HG02623 (cell line): ENCODE results near the gene GPR68.
"Not testable (repeated sequence)": the region's sequence is repeated elsewhere in the genome, so short reads cannot be mapped to it uniquely, and the experiment has no call there.

Experiments used
- ATAC-seq: cut with Tn5 transposase; IDR thresholded peaks from one replicate; pipeline ENCODE4 v1.9.1; 2021; ENCODE audit warnings: moderate library complexity; ENCODE audit not compliant: unreplicated experiment

GPR68 gene

DNA sequence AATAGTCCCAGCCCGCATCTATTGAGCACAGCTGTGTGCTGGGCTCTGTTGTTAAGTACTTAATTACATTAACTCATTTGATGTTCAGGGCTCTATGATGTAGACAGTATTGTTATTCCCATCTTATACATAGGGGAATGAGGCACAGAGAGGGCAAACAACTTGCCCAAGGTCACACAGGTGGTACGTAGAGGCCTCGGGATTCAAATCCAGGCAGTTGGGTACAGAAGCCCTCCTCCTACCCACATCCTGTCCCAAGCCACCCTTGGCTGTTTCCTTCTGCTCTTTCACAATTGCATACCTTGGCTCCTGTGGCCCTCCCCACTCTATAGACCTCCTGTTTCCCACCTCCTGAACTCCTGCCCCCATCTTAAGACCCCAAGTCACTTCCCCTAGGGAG lies 10.0 kb upstream of the GPR68 start:
- no peak for ATAC-seq

GRCh38 chr14:91253795-91254323 lies 9.4 kb upstream of the GPR68 start:
- no peak for ATAC-seq

DNA sequence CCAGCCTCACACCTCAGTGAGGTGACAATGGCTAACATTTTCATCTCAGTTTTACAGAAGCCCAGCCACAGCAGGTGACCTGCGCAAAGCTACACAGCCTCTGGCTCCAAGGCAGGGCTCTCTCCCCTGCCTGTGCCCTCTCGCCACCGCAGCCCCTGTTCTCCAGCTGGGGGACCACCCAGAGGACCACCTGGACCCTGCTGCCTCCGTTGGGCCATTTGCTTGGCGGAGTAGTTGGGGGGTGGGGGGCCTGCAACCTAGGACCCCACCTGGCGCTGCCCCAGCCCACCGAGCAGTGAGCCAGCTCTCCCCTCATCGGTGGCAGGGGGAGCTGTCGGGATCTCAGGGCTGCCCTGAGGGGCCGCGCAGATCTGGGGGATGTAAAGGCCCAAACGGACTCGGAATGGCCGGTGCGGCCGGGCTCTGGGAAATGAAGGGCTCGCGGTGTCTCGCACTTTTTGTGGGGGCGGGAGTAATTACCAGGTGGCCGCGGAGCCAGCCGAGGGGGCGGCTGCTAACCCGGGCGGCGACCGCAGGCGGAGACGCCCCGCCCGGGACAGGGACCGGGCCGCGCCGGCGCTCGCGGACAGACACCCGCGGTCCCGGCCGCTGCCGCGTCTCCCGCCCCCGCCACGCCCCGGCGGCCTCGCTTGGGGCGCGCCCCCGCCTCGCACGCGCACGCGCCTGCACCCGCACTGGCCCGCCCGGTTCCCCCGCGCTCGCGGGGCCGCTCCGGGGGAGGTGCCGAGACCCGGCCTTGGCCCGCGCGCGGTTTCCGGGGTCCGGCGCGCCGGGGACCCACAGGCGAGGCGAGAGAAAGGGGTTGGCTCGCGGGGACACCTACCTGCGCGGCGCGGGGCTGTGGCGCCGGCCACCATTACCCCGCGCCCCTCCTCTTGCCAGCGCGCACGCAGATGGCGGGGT lies 8.6 kb upstream of the GPR68 start:
- ATAC-seq = no peak

- no peak for ATAC-seq
Measured at GRCh38 chr14:91250912-91251311, 6.4 kb upstream of the GPR68 start.

- ATAC-seq = peak; percentile 73
Measured at GRCh38 chr14:91249841-91250616, 5.5 kb upstream of the GPR68 start.

GRCh38 chr14:91246051-91246852 lies 1.7 kb upstream of the GPR68 start:
- ATAC-seq = no peak

- not testable (repeated sequence) for ATAC-seq
Measured at GRCh38 chr14:91245616-91246015, 1.1 kb upstream of the GPR68 start.

DNA sequence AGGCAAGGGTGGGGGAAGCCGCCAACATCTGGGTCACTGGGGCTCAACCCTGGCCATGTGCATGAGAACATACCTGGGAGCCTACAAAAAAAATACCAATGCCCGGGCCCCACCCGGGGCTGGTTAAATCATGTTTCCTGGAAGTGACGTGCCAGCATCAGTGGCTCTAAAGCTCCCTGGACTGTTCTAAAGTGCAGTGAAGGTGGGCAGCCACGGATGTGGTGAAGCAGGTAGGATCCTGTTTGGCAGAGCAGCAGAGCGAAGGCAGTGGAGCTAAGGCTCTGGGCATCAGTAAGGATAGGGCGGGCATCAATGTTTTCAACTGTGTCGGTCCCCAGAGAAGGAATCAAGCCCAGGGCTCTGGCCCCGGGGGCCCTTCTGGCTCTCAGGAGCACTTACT lies 525 bp upstream of the GPR68 start:
- no peak for ATAC-seq

DNA sequence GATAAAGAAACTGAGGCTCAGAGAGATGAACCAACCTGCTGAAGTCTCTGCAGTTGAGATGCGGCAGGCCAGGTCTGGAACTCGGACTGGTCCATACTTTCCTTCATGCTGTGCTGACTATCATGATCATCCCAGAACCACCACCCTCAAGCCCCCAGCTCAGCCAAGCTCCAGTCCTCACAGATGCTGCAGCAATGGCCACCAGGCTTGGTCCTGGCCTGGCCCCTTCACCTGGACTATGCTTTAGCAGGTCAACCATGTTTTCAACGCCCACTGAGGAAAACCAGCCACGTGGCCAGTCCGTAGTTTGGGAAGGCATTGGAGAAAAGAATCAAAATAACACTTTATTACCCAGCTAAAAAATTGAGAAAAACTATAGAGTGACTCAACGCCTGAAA lies 1.4 kb downstream of the GPR68 start:
- no peak for ATAC-seq

GRCh38 chr14:91242635-91243034 lies 1.9 kb downstream of the GPR68 start:
- no peak for ATAC-seq

DNA sequence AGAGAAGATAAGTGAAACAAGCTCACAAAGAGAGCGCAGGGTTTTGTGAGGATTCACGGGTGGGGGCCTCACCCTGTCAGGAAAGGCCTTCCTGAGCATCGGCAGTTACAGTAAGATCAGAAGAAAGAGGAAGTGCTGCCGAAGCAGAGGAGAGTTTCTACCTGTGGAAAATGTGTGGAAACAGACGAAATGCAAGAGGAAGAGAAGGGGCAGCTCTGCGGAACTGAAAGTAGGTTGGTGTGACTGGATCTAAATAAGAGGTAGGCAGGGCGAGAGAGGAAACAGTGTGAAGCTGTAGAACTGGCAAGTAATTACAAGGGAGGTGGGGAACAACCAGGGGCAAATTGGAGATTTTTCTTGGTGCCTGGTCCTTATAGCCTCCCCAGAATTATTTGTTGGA lies 2.6 kb downstream of the GPR68 start:
- ATAC-seq = peak; percentile 56

DNA sequence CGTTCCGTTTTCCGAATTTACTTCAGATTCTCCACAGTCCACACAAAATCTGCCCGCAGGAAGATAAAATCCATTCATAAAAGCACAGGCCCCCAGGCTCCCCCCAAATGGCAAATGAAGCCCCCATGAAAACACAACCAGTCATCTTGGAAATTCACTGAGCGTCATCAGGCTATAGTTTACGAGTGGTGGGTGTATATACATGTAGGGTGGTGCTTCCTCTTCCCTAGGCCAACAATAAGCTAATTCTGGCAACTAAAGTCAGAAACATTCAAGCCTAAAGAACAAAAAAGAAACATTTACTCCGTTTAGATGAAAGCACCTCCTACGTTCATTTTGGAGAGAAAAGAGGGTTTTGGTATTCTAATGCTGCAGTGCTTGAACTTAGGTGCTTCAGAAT lies 5.8 kb downstream of the GPR68 start:
- no peak for ATAC-seq

DNA sequence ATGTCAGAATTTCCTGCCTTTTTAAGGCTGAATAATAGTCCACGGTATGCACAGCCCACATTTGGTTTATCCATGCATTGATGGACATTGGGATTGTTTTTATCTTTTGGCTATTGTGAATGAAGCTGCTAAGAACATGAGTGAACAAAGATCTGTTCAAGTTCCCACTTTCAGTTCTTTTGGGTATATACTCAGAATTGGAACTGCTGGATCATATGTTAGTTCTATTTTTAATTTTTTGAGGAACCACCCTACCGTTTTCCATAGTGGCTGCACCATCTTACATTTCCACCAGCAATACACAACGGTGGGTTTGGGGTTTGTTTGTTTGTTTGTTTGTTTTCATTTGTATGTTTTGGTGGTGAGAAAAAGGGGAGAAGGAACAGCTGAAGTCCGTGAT lies 6.4 kb downstream of the GPR68 start:
- no peak for ATAC-seq

DNA sequence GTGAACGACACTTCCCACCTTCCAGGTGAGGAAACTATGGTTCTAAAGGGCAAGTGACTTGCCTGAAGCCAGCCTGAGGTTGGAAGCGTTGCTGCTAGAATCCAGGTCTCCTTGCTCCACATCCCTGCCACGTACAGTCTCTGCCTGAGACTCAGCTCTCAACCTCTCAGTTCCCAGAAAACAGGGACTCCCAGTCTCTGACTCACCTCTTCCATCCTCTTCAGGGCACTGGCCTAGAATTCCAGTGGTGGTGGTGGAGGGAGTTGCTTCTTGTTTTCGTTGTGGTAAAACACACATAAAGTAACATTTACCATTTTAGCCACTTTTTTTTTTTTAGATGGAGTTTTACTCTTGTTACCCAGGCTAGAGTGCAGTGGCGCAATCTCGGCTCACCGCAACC lies 7.3 kb downstream of the GPR68 start:
- ATAC-seq = no peak

GRCh38 chr14:91235841-91236240 lies 8.7 kb downstream of the GPR68 start:
- no peak for ATAC-seq

DNA sequence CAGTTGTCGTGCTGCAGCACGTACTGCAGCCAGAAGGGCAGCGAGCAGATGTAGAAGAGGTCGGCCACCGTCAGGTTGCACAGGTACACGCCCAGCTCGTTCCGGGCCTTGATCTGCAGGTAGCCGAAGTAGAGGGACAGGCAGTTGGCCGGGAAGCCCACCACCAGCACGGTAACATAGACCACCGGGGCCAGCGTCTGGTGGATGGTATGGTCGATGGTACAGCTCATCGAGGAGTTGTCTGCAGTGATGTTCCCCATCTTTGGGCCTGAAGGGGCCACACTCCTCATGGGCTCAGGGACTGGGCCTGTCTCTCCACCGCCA lies 9.8 kb downstream of the GPR68 start:
- no peak for ATAC-seq

- no peak for ATAC-seq
Measured at GRCh38 chr14:91233936-91234790, 10.3 kb downstream of the GPR68 start.

- ATAC-seq = no peak
Measured at GRCh38 chr14:91232603-91233002, 11.9 kb downstream of the GPR68 start.

- no peak for ATAC-seq
Measured at GRCh38 chr14:91232052-91232451, 12.5 kb downstream of the GPR68 start.

DNA sequence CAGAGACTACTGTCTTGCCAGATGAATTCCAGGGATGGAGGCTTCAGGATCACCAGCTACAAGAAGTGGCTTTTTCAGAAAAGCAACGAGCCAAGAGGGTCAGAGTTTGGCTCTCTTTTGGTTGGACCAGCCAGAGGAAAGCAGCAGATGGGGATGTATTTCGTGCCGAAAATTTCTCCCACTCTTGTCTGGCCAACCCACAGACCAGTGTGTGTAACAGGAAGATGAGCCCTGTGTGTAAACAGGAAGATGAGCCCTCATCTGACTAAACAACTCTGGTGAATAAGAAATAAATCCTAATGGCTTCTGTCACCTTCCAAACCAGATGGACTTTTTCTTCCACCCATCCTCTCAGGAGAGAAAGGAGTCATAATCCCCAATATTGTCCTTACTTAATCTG lies 13.1 kb downstream of the GPR68 start:
- ATAC-seq = no peak
